SK-N-SH (cell line): ENCODE data around the gene SEC61B. TPM values are rescaled to one million over a fixed set of nuclear protein-coding genes. Genes with fewer than 3 reads are reported as not detected.

Experiments used
- CTCF ChIA-PET: fragments of 300-600, 350-600 bp; formaldehyde crosslinking; extraction: SDS; loops from one replicate; lab custom pipeline; 2021; lab: Yijun Ruan, JAX
- POLR2A ChIA-PET: fragments of 350-600 bp; sonication (Branson Sonifier 250); formaldehyde crosslinking; extraction: SDS; loops from one replicate; lab custom pipeline; 2020; ENCODE audit warnings: antibody characterized with exemption, inconsistent platforms; lab: Yijun Ruan, JAX
- DNase-seq: peaks from one replicate; pipeline ENCODE4 v3.0.0; 2012
- H2AFZ ChIP-seq: fragments of 200-600 bp; sonication (generic); 2 replicates; pipeline ENCODE4 v1.8.1; 2016; ENCODE audit warnings: antibody characterized with exemption, mild to moderate bottlenecking, low read depth
- H3F3A ChIP-seq: fragments of 200-600 bp; sonication (generic); replicated peaks from 2 replicates; pipeline ENCODE3; 2016; ENCODE audit warnings: antibody characterized with exemption, mild to moderate bottlenecking; ENCODE audit not compliant: insufficient read depth
- H3K27ac ChIP-seq, 2 experiments: fragments of 200-500 bp in 1 of 2; fragments of 200-600 bp in 1 of 2; sonication (Bioruptor generic) in 1 of 2; sonication (generic), shearing (Covaris generic) in 1 of 2; 2 replicates each; pipeline versions ENCODE4 v1.5.1 to v1.6.1; 2014 to 2016; ENCODE audit warnings: low read depth in 2 of 2, inconsistent platforms in 1 of 2, low read length in 1 of 2, mild to moderate bottlenecking in 1 of 2, mixed read lengths in 1 of 2
- H3K27me3 ChIP-seq: fragments of 200-600 bp; sonication (generic), shearing (Covaris generic); 2 replicates; pipeline ENCODE4 v1.6.1; 2016; ENCODE audit warnings: mixed run types; ENCODE audit not compliant: insufficient read depth
- H3K36me3 ChIP-seq, 2 experiments: fragments of 200-500 bp in 1 of 2; fragments of 200-600 bp in 1 of 2; sonication (Bioruptor generic) in 1 of 2; sonication (generic) in 1 of 2; replicated peaks in 1 of 2; 2 replicates each; pipeline versions ENCODE3 to v1.5.1; 2014 to 2016; ENCODE audit warnings: low read length in 1 of 2, mild to moderate bottlenecking in 1 of 2; ENCODE audit not compliant: insufficient read depth in 2 of 2, control insufficient read depth in 1 of 2
- H3K4me1 ChIP-seq, 2 experiments: fragments of 200-500 bp in 1 of 2; fragments of 200-600 bp in 1 of 2; sonication (Bioruptor generic) in 1 of 2; sonication (generic), shearing (Covaris generic) in 1 of 2; 2 replicates each; pipeline versions ENCODE4 v1.5.1 to v1.6.1; 2014 to 2016; ENCODE audit warnings: low read depth in 1 of 2, low read length in 1 of 2, mixed run types in 1 of 2; ENCODE audit not compliant: insufficient read depth in 2 of 2, control insufficient read depth in 1 of 2
- H3K4me2 ChIP-seq: fragments of 200-600 bp; sonication (generic), shearing (Covaris generic); 2 replicates; pipeline ENCODE4 v1.6.1; 2017; ENCODE audit warnings: mixed run types
- H3K4me3 ChIP-seq, 2 experiments: fragments of 200-500 bp in 1 of 2; fragments of 200-600 bp in 1 of 2; sonication (Bioruptor generic) in 1 of 2; sonication (generic), shearing (Covaris generic) in 1 of 2; 2 replicates each; pipeline versions ENCODE4 v1.5.1 to v1.8.1; 2014 to 2016; ENCODE audit warnings: low read depth in 2 of 2, inconsistent platforms in 1 of 2, low read length in 1 of 2, mild to moderate bottlenecking in 1 of 2, mixed read lengths in 1 of 2, moderate library complexity in 1 of 2
- H3K79me2 ChIP-seq: fragments of 200-600 bp; sonication (generic); 2 replicates; pipeline ENCODE4 v1.8.1; 2017; ENCODE audit warnings: mild to moderate bottlenecking; ENCODE audit not compliant: insufficient read depth
- H3K9ac ChIP-seq: fragments of 200-600 bp; sonication (generic); 2 replicates; pipeline ENCODE4 v1.6.1; 2017; ENCODE audit warnings: mixed run types
- H3K9me2 ChIP-seq: fragments of 200-600 bp; sonication (generic); 2 replicates; pipeline ENCODE4 v1.6.1; 2017; ENCODE audit warnings: mixed run types
- H3K9me3 ChIP-seq: fragments of 200-600 bp; sonication (generic); 2 replicates; pipeline ENCODE4 v1.6.1; 2017; ENCODE audit warnings: mixed run types, mild to moderate bottlenecking, moderate library complexity
- H4K20me1 ChIP-seq: fragments of 200-600 bp; sonication (generic); 2 replicates; pipeline ENCODE4 v1.6.1; 2017; ENCODE audit warnings: mild to moderate bottlenecking, mixed run types; ENCODE audit not compliant: insufficient read depth
- CHD2 ChIP-seq: fragments of 150-350 bp; IDR thresholded peaks from 2 replicates; pipeline ENCODE4 v1.6.1; 2018; ENCODE audit warnings: low read length; ENCODE audit not compliant: partially characterized antibody
- ELF1 ChIP-seq: IDR thresholded peaks from 2 replicates; pipeline ENCODE4 v1.4.0; 2012
- EP300 ChIP-seq, 2 experiments: IDR thresholded peaks; 2 replicates each; pipeline versions ENCODE4 v1.4.0 to v1.6.1; 2012; ENCODE audit warnings: borderline replicate concordance in 1 of 2, low read depth in 1 of 2, low read length in 1 of 2
- EZH2phosphoT487 ChIP-seq: fragments of 200-600 bp; sonication (generic); IDR thresholded peaks from 2 replicates; pipeline ENCODE4 v1.6.1; 2017; ENCODE audit warnings: low read depth, mixed run types, mild to moderate bottlenecking, antibody characterized with exemption, moderate library complexity, borderline replicate concordance
- MEF2A ChIP-seq: IDR thresholded peaks from 2 replicates; pipeline ENCODE4 v1.4.0; 2012; ENCODE audit warnings: low read depth, borderline replicate concordance
- MXI1 ChIP-seq: IDR thresholded peaks from 2 replicates; pipeline ENCODE4 v1.6.1; 2012; ENCODE audit warnings: mild to moderate bottlenecking, low read depth, low read length, improper control_type of control experiment
- NFIC ChIP-seq: IDR thresholded peaks from 2 replicates; pipeline ENCODE4 v1.4.0; 2012; ENCODE audit warnings: borderline replicate concordance
- NRF1 ChIP-seq: IDR thresholded peaks from 2 replicates; pipeline ENCODE4 v1.6.1; 2012; ENCODE audit warnings: low read depth, mild to moderate bottlenecking, low read length
- RAD21 ChIP-seq: IDR thresholded peaks from 2 replicates; pipeline ENCODE4 v1.6.1; 2012; ENCODE audit warnings: mild to moderate bottlenecking, low read length
- RCOR1 ChIP-seq: fragments of 150-350 bp; IDR thresholded peaks from 2 replicates; pipeline ENCODE4 v1.6.1; 2017; ENCODE audit warnings: antibody characterized with exemption, low read length
- RXRA ChIP-seq: IDR thresholded peaks from 2 replicates; pipeline ENCODE4 v1.4.0; 2012; ENCODE audit warnings: low read depth, mild to moderate bottlenecking, borderline replicate concordance
- SIN3A ChIP-seq: IDR thresholded peaks from 2 replicates; pipeline ENCODE4 v1.6.1; 2012; ENCODE audit warnings: low read depth, mild to moderate bottlenecking, low read length, moderate library complexity, borderline replicate concordance
- SMC3 ChIP-seq: IDR thresholded peaks from 2 replicates; pipeline ENCODE4 v1.6.1; 2012; ENCODE audit warnings: low read depth, low read length, improper control_type of control experiment
- TCF12 ChIP-seq: IDR thresholded peaks from 2 replicates; pipeline ENCODE4 v1.4.0; 2012
- TEAD4 ChIP-seq: IDR thresholded peaks from 2 replicates; pipeline ENCODE4 v1.4.0; 2012; ENCODE audit warnings: mild to moderate bottlenecking, borderline replicate concordance; ENCODE audit not compliant: insufficient read depth
- YY1 ChIP-seq: IDR thresholded peaks from 2 replicates; pipeline ENCODE4 v1.4.0; 2012; ENCODE audit warnings: low read depth, mild to moderate bottlenecking
- WGBS: methylation state at CpG from one replicate; pipeline ENCODE4 v1.1.6; 2017; ENCODE audit warnings: low lambda C conversion rate; 5-methylcytosine and 5-hydroxymethylcytosine counted together
- polyA plus RNA-seq, 3 experiments: library from polyadenylated mRNA; depleted of rRNA; stranded (reverse); fragments of >200 nt; gene quantifications; 2 replicates each; pipeline ENCODE4 v1.2.3, GENCODE V29; 2012
- TF ChIP-seq, protein P1 (sequence below): IDR thresholded peaks from 2 replicates; pipeline ENCODE4 v1.4.0; 2012; ENCODE audit warnings: low read depth, borderline replicate concordance
- TF ChIP-seq, protein P2 (sequence below): fragments of 150-350 bp; IDR thresholded peaks from 2 replicates; pipeline ENCODE4 v1.6.1; 2017; ENCODE audit warnings: antibody characterized with exemption, low read length, low read depth, borderline replicate concordance
- TF ChIP-seq, protein P3 (sequence below): IDR thresholded peaks from 2 replicates; pipeline ENCODE4; 2012

The SEC61B gene
- polyA plus RNA-seq, 1 of the 3 experiments (the other 2 are of a cell fraction) = 174 TPM

DNA sequence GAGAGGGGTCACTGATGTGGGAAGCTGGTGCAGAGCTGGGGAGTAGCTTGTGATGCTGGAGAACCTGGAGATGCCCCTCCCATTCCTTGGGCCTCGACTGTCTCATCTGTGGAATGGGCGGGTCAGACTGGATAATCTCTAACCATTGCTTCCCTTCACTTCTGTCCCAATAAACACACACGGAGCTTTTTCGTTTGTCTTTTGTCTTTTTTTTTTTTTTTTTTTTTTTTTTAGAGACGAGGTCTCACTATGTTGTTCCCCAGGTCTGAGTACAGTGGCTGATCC lies 36.8 kb upstream of the SEC61B start:
- Histone ChIP-seq H3K79me2 (no peaks in the 10 kb centered on the region), H4K20me1 (no peaks in the 10 kb centered on the region), H3K4me2 (no peak overlapping the region), H3K4me1 (peaks cover 3 to 29% of the 10 kb centered on the region in 2 experiments; a peak in 1 of 4 replicates), H3K4me3 (no peak overlapping the region), H2AFZ (no peak overlapping the region), H3K9me3 (no peaks in the 10 kb centered on the region), H3F3A (no peaks in the 10 kb centered on the region), H3K36me3 (no peaks in the 10 kb centered on the region), H3K27me3 (no peaks in the 10 kb centered on the region), H3K9me2 (no peaks in the 10 kb centered on the region), H3K27ac (no peak overlapping the region; a peak in 1 of 4 replicates), H3K9ac (no peak overlapping the region)
- TF ChIP-seq EZH2phosphoT487 (no peak), TEAD4 (no peak), YY1 (no peak)
- ChIA-PET POLR2A (interaction anchor here (0.8 to 1.4 kb wide), 2 partner anchors 13 to 15 kb away, joined by 4 read pairs; no protein-coding TSS in a partner anchor), CTCF (interaction anchor here (0.8 to 5.5 kb wide), 50 partner anchors 9 to 1416 kb away, joined by 3 to 66 read pairs (median 5); partner anchors contain the start of genes ALG2, SEC61B and STX17)
- DNase-seq = no peak
- WGBS = 71% methylated on average over 5 of the region's 5 CpGs

DNA sequence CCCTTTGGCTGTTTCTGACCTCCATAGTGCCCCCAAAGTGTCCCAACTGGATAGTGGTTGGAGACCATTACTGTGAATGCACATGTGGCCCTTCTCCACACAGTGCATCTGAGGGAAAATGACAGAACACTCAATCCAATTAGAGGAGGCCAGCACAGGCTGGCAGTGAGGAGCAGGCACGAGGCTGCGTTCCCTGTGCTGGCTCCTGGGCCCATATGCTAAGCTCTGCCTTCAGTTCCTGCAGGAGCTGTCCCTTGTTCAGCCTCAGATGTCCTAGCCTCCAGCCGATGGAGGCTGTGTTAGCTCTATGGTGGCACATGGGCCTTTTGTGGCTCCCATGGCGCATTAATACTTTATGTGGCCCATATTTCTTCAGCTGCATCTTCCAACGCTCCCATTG lies 36.1 kb upstream of the SEC61B start:
- TF ChIP-seq NRF1 (no peak), CHD2 (no peak), MXI1 (peak; percentile 81), RCOR1 (peak; percentile 69; the same call in 1 of the 2 replicates), SMC3 (no peak), RAD21 (peak; percentile 35; the same call in 1 of the 2 replicates)
- TF ChIP-seq, protein P1, sequence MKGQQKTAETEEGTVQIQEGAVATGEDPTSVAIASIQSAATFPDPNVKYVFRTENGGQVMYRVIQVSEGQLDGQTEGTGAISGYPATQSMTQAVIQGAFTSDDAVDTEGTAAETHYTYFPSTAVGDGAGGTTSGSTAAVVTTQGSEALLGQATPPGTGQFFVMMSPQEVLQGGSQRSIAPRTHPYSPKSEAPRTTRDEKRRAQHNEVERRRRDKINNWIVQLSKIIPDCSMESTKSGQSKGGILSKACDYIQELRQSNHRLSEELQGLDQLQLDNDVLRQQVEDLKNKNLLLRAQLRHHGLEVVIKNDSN = no peak

DNA sequence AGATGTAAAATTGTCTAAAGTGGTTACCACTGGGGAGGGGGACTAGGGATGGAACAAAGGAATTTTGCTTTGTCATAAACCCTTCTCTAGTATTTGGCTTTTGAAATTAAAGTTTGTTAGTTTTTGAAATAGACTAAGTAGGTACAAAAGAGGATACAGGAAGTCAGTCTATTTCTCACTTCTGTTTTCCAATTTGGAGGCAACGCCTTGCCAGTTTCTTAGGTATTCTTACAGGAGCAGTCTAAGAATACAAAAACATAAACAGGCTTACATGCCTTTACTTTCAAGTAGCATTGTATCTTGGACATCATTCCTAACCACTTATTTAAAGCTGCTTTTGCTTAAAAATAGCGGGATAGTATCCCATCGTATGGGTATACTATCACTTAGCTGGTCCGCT lies 34.8 kb upstream of the SEC61B start:
- CTCF ChIA-PET = no interaction called here
- no peak overlapping the region for H3K4me3 ChIP-seq
- no peak for DNase-seq
- WGBS = 87% methylated on average over 4 of the region's 4 CpGs
- peaks cover 3 to 29% of the 10 kb centered on the region in 2 experiments; a peak in 1 of 4 replicates for H3K4me1 ChIP-seq
- H3F3A ChIP-seq = no peaks in the 10 kb centered on the region
- H3K27me3 ChIP-seq = no peaks in the 10 kb centered on the region
- no peaks in the 10 kb centered on the region for H3K9me2 ChIP-seq
- POLR2A ChIA-PET = no interaction called here
- H3K79me2 ChIP-seq = no peaks in the 10 kb centered on the region
- no peak overlapping the region for H3K27ac ChIP-seq
- H2AFZ ChIP-seq = no peak overlapping the region
- H3K4me2 ChIP-seq = no peak overlapping the region
- no peaks in the 10 kb centered on the region for H3K36me3 ChIP-seq
- no peak overlapping the region for H3K9ac ChIP-seq
- H4K20me1 ChIP-seq = no peaks in the 10 kb centered on the region
- no peaks in the 10 kb centered on the region for H3K9me3 ChIP-seq
- TF ChIP-seq ELF1 = no peak
- no peak for TF ChIP-seq CHD2
- TF ChIP-seq, protein P2, sequence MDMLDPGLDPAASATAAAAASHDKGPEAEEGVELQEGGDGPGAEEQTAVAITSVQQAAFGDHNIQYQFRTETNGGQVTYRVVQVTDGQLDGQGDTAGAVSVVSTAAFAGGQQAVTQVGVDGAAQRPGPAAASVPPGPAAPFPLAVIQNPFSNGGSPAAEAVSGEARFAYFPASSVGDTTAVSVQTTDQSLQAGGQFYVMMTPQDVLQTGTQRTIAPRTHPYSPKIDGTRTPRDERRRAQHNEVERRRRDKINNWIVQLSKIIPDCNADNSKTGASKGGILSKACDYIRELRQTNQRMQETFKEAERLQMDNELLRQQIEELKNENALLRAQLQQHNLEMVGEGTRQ = no peak
- TF ChIP-seq EP300 (IDR thresholded peaks at IDR 0.05; ENCODE audit: borderline replicate concordance in 1 of 2, low read depth in 1 of 2, low read length in 1 of 2) = no peak
- no peak for TF ChIP-seq TCF12
- TF ChIP-seq MEF2A = no peak
- no peak for TF ChIP-seq NFIC
- TF ChIP-seq SIN3A = no peak
- no peak for TF ChIP-seq RXRA
- TF ChIP-seq, protein P3, sequence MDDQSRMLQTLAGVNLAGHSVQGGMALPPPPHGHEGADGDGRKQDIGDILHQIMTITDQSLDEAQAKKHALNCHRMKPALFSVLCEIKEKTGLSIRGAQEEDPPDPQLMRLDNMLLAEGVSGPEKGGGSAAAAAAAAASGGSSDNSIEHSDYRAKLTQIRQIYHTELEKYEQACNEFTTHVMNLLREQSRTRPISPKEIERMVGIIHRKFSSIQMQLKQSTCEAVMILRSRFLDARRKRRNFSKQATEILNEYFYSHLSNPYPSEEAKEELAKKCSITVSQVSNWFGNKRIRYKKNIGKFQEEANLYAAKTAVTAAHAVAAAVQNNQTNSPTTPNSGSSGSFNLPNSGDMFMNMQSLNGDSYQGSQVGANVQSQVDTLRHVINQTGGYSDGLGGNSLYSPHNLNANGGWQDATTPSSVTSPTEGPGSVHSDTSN = no peak

More for the DNA sequence above, 36.1 kb upstream of the SEC61B start:
- no peak overlapping the region for H3K4me3 ChIP-seq
- no peak overlapping the region for H3K4me2 ChIP-seq
- DNase-seq = peak; percentile 46
- POLR2A ChIA-PET = interaction anchor here (0.9 to 1.4 kb wide), 2 partner anchors 15 to 36 kb away, joined by 4 read pairs; partner anchors contain the start of genes ALG2 and SEC61B
- H3K79me2 ChIP-seq = no peaks in the 10 kb centered on the region
- no peaks in the 10 kb centered on the region for H4K20me1 ChIP-seq
- CTCF ChIA-PET = interaction anchor here (0.9 to 5.5 kb wide), 17 partner anchors 8 to 1137 kb away, joined by 3 to 66 read pairs (median 11); partner anchors contain the start of genes ALG2 and SEC61B
- H3K9me3 ChIP-seq = no peaks in the 10 kb centered on the region
- no peaks in the 10 kb centered on the region for H3F3A ChIP-seq
- peaks cover 3 to 29% of the 10 kb centered on the region in 2 experiments; a peak in 1 of 4 replicates for H3K4me1 ChIP-seq
- no peak overlapping the region for H2AFZ ChIP-seq
- 71% methylated on average over 5 of the region's 5 CpGs for WGBS
- H3K27ac ChIP-seq = peak overlapping the region in 1 of 2 experiments; percentile 43; a peak in 2 of 4 replicates
- no peaks in the 10 kb centered on the region for H3K9me2 ChIP-seq
- no peaks in the 10 kb centered on the region for H3K27me3 ChIP-seq
- H3K36me3 ChIP-seq = no peaks in the 10 kb centered on the region
- no peak overlapping the region for H3K9ac ChIP-seq
